CD8-positive, alpha-beta memory T cell (primary cell): ENCODE measurements around the gene EAF1. TPM values are rescaled to one million over a fixed set of nuclear protein-coding genes. Genes with fewer than 3 reads are reported as not detected.
A peak's percentile ranks its signal among the peaks of the same experiment; 100 is the strongest.

Experiments
- CTCF ChIA-PET: fragments of 350-600 bp; sonication (Branson Sonifier 250); formaldehyde crosslinking; loops from one replicate; lab custom pipeline; 2021; ENCODE audit warnings: antibody characterized with exemption; lab: Charles Lee
- POLR2A ChIA-PET: fragments of 350-600 bp; sonication (Branson Sonifier 250); formaldehyde crosslinking; loops from one replicate; lab custom pipeline; 2021; ENCODE audit warnings: antibody characterized with exemption; lab: Charles Lee
- DNase-seq, 5 donors: peaks; one replicate each; pipeline versions ENCODE4 v3.0.0 to v3.0.0-alpha.2; 2020 to 2022; ENCODE audit warnings: mixed read lengths in 1 of 5
- H3K27ac ChIP-seq: one replicate; pipeline ENCODE4 v1.7.0; 2013; ENCODE audit warnings: low read depth, mild to moderate bottlenecking, low read length, moderate library complexity
- H3K27me3 ChIP-seq: 2 replicates; pipeline ENCODE4 v1.7.0; 2013; ENCODE audit warnings: low read length, mild to moderate bottlenecking; ENCODE audit not compliant: insufficient read depth, poor library complexity, severe bottlenecking
- H3K36me3 ChIP-seq: 2 replicates; pipeline ENCODE4 v1.7.0; 2013; ENCODE audit warnings: mild to moderate bottlenecking, low read length, moderate library complexity; ENCODE audit not compliant: insufficient read depth
- H3K4me1 ChIP-seq: 2 replicates; pipeline ENCODE4 v1.7.0; 2013; ENCODE audit warnings: mild to moderate bottlenecking, low read length, moderate library complexity; ENCODE audit not compliant: insufficient read depth
- H3K4me3 ChIP-seq: 2 replicates; pipeline ENCODE4 v1.7.0; 2013; ENCODE audit warnings: mild to moderate bottlenecking, low read length
- H3K9me3 ChIP-seq: 2 replicates; pipeline ENCODE4 v1.7.0; 2013; ENCODE audit warnings: mild to moderate bottlenecking, low read length
- H3K27ac Mint-ChIP-seq, 8 donors: one replicate each; pipeline ENCODE4 v1.8.0; 2020 to 2021; ENCODE audit warnings: mixed read lengths in 8 of 8, mild to moderate bottlenecking in 6 of 8, inconsistent platforms in 3 of 8, moderate library complexity in 3 of 8
- H3K27me3 Mint-ChIP-seq, 2 donors: one replicate each; pipeline ENCODE4 v1.8.0; 2020 to 2021; ENCODE audit warnings: mixed read lengths in 2 of 2, mild to moderate bottlenecking in 1 of 2, moderate library complexity in 1 of 2
- H3K36me3 Mint-ChIP-seq, 3 donors: one replicate each; pipeline ENCODE4 v1.8.0; 2020 to 2021; ENCODE audit warnings: mixed read lengths in 3 of 3, inconsistent platforms in 1 of 3, mild to moderate bottlenecking in 1 of 3
- H3K4me1 Mint-ChIP-seq, 3 donors: one replicate each; pipeline ENCODE4 v1.8.0; 2020 to 2021; ENCODE audit warnings: mixed read lengths in 3 of 3, inconsistent platforms in 1 of 3, mild to moderate bottlenecking in 1 of 3
- H3K4me3 Mint-ChIP-seq, 7 donors: one replicate each; pipeline ENCODE4 v1.8.0; 2020 to 2021; ENCODE audit warnings: mixed read lengths in 7 of 7, mild to moderate bottlenecking in 6 of 7, moderate library complexity in 4 of 7, inconsistent platforms in 2 of 7
- H3K9me3 Mint-ChIP-seq, 5 donors: one replicate each; pipeline ENCODE4 v1.8.0; 2020 to 2022; ENCODE audit warnings: mixed read lengths in 5 of 5, mild to moderate bottlenecking in 3 of 5, moderate library complexity in 2 of 5, inconsistent platforms in 1 of 5
- polyA plus RNA-seq: library from polyadenylated mRNA; unstranded; fragments of 300-500 nt; fragmentation: Illumina TruSeq; gene quantifications from one replicate; pipeline ENCODE4 v1.2.3, GENCODE V29; 2021
- total RNA-seq, 2 experiments: library from RNA; stranded (reverse); gene quantifications; one replicate each; pipeline ENCODE4 v1.2.3, GENCODE V29; 2021

EAF1 gene
- total and polyA plus RNA-seq, 3 experiments from 2014 or later = 21.2 to 26.8 (median 25.8) TPM

- peak overlapping the region in 5 of 8 donors; percentile 18 to 75 (median 37) for H3K27ac Mint-ChIP-seq
- H3K9me3 ChIP-seq = no peaks in the 10 kb centered on the region
- H3K4me3 ChIP-seq = no peak overlapping the region
- no peak overlapping the region for H3K27ac ChIP-seq
- H3K27me3 Mint-ChIP-seq = no peaks in the 10 kb centered on the region
- peaks cover 0 to 13% (median 12%) of the 10 kb centered on the region in 3 donors for H3K36me3 Mint-ChIP-seq
- H3K36me3 ChIP-seq = no peaks in the 10 kb centered on the region
- ChIA-PET CTCF (no interaction called here), POLR2A (no interaction called here)
- H3K9me3 Mint-ChIP-seq = no peaks in the 10 kb centered on the region
- peaks cover 34 to 46% (median 40%) of the 10 kb centered on the region in 3 donors for H3K4me1 Mint-ChIP-seq
- H3K4me1 ChIP-seq = peaks cover 11% of the 10 kb centered on the region
- H3K27me3 ChIP-seq = no peaks in the 10 kb centered on the region
- DNase-seq = no peak
- peak overlapping the region in 2 of 7 donors; percentile 54 to 84 for H3K4me3 Mint-ChIP-seq
Observed at GRCh38 chr3:15462451-15462850, 35.1 kb downstream of the EAF1 start.

- H3K4me3 Mint-ChIP-seq = no peak overlapping the region
- DNase-seq = no peak
- H3K36me3 Mint-ChIP-seq = peaks cover 0 to 10% (median 6%) of the 10 kb centered on the region in 3 donors
- Histone ChIP-seq H3K9me3 (no peaks in the 10 kb centered on the region), H3K27ac (no peak overlapping the region), H3K27me3 (no peaks in the 10 kb centered on the region), H3K4me3 (no peak overlapping the region), H3K4me1 (peaks cover 17% of the 10 kb centered on the region), H3K36me3 (no peaks in the 10 kb centered on the region)
- no peaks in the 10 kb centered on the region for H3K9me3 Mint-ChIP-seq
- CTCF ChIA-PET = interaction anchor here (1.1 to 1.7 kb wide), 4 partner anchors 10 to 94 kb away, joined by 3 to 6 read pairs (median 3); no protein-coding TSS in a partner anchor
- H3K27ac Mint-ChIP-seq = peak overlapping the region in 3 of 8 donors; percentile 14 to 88 (median 77)
- H3K4me1 Mint-ChIP-seq = peaks cover 32 to 46% (median 37%) of the 10 kb centered on the region in 3 donors
- POLR2A ChIA-PET = interaction anchor here (0.6 kb wide), 2 partner anchors 10 to 206 kb away, joined by 3 read pairs; no protein-coding TSS in a partner anchor
- H3K27me3 Mint-ChIP-seq = no peaks in the 10 kb centered on the region
Observed at GRCh38 chr3:15465876-15466585, 38.6 kb downstream of the EAF1 start.

- Histone ChIP-seq H3K4me3 (no peak overlapping the region), H3K9me3 (no peaks in the 10 kb centered on the region), H3K4me1 (peaks cover 9% of the 10 kb centered on the region), H3K36me3 (no peaks in the 10 kb centered on the region), H3K27ac (no peak overlapping the region), H3K27me3 (no peaks in the 10 kb centered on the region)
- no peaks in the 10 kb centered on the region for H3K9me3 Mint-ChIP-seq
- peaks cover 0 to 9% (median 6%) of the 10 kb centered on the region in 3 donors for H3K36me3 Mint-ChIP-seq
- ChIA-PET POLR2A (no interaction called here), CTCF (interaction anchor here (1.2 to 1.7 kb wide), 3 partner anchors 11 to 92 kb away, joined by 3 to 6 read pairs (median 3); no protein-coding TSS in a partner anchor)
- no peaks in the 10 kb centered on the region for H3K27me3 Mint-ChIP-seq
- DNase-seq = peak in 1 of 5 donors; percentile 20
- peaks cover 20 to 37% (median 27%) of the 10 kb centered on the region in 3 donors for H3K4me1 Mint-ChIP-seq
- peak overlapping the region in 6 of 7 donors; percentile 13 to 74 (median 25) for H3K4me3 Mint-ChIP-seq
- H3K27ac Mint-ChIP-seq = peak overlapping the region; percentile 9 to 95 (median 88)
Observed at GRCh38 chr3:15467227-15468181, 40.1 kb downstream of the EAF1 start.

GRCh38 chr3:15470261-15470660 is 42.9 kb downstream of the EAF1 start:
- peaks cover 0 to 3% of the 10 kb centered on the region in 2 donors for H3K27me3 Mint-ChIP-seq
- H3K9me3 ChIP-seq = no peaks in the 10 kb centered on the region
- no peaks in the 10 kb centered on the region for H3K27me3 ChIP-seq
- no peak for DNase-seq
- peaks cover 18 to 27% (median 20%) of the 10 kb centered on the region in 3 donors for H3K4me1 Mint-ChIP-seq
- no peak overlapping the region for H3K4me3 ChIP-seq
- no peak overlapping the region for H3K27ac ChIP-seq
- no peaks in the 10 kb centered on the region for H3K36me3 ChIP-seq
- POLR2A ChIA-PET = no interaction called here
- no peaks in the 10 kb centered on the region for H3K9me3 Mint-ChIP-seq
- CTCF ChIA-PET = no interaction called here
- H3K36me3 Mint-ChIP-seq = peaks cover 0 to 6% (median 4%) of the 10 kb centered on the region in 3 donors
- H3K4me3 Mint-ChIP-seq = peak overlapping the region in 1 of 7 donors; percentile 40
- H3K4me1 ChIP-seq = peaks cover 9% of the 10 kb centered on the region
- peak overlapping the region in 4 of 8 donors; percentile 21 to 79 (median 59) for H3K27ac Mint-ChIP-seq

- Histone ChIP-seq H3K27me3 (no peaks in the 10 kb centered on the region), H3K36me3 (no peaks in the 10 kb centered on the region), H3K27ac (no peak overlapping the region), H3K9me3 (no peaks in the 10 kb centered on the region), H3K4me1 (peaks cover 9% of the 10 kb centered on the region), H3K4me3 (no peak overlapping the region)
- Mint-ChIP-seq H3K36me3 (peaks cover 0 to 4% (median 3%) of the 10 kb centered on the region in 3 donors), H3K27ac (peak overlapping the region in 2 of 8 donors; percentile 79 to 82), H3K4me3 (no peak overlapping the region), H3K4me1 (peaks cover 18 to 27% (median 20%) of the 10 kb centered on the region in 3 donors), H3K9me3 (no peaks in the 10 kb centered on the region), H3K27me3 (peaks cover 0 to 3% of the 10 kb centered on the region in 2 donors)
- no peak for DNase-seq
- ChIA-PET POLR2A (no interaction called here), CTCF (no interaction called here)
Observed at GRCh38 chr3:15470849-15471248, 43.5 kb downstream of the EAF1 start.

- Mint-ChIP-seq H3K27ac (peak overlapping the region in 2 of 8 donors; percentile 57 to 66), H3K9me3 (no peaks in the 10 kb centered on the region)
- CTCF ChIA-PET = no interaction called here
Observed at GRCh38 chr3:15471861-15472260, 44.5 kb downstream of the EAF1 start.

GRCh38 chr3:15475161-15475560 is 47.8 kb downstream of the EAF1 start:
- ChIA-PET CTCF (no interaction called here), POLR2A (no interaction called here)
- no peak overlapping the region for H3K27ac Mint-ChIP-seq
- no peak overlapping the region for H3K4me3 ChIP-seq
- H3K27ac ChIP-seq = no peak overlapping the region
- peaks cover 0 to 10% (median 2%) of the 10 kb centered on the region in 3 donors for H3K4me1 Mint-ChIP-seq
- no peaks in the 10 kb centered on the region for H3K9me3 ChIP-seq
- no peaks in the 10 kb centered on the region for H3K9me3 Mint-ChIP-seq
- DNase-seq = no peak
- H3K27me3 Mint-ChIP-seq = peaks cover 0 to 3% of the 10 kb centered on the region in 2 donors
- no peaks in the 10 kb centered on the region for H3K4me1 ChIP-seq
- peaks cover 0 to 2% (median 0%) of the 10 kb centered on the region in 3 donors for H3K36me3 Mint-ChIP-seq
- H3K4me3 Mint-ChIP-seq = no peak overlapping the region
- H3K36me3 ChIP-seq = no peaks in the 10 kb centered on the region
- H3K27me3 ChIP-seq = no peaks in the 10 kb centered on the region

More at GRCh38 chr3:15471861-15472260, 44.5 kb downstream of the EAF1 start:
- Histone ChIP-seq H3K4me3 (no peak overlapping the region), H3K9me3 (no peaks in the 10 kb centered on the region), H3K4me1 (peaks cover 9% of the 10 kb centered on the region), H3K36me3 (no peaks in the 10 kb centered on the region), H3K27ac (no peak overlapping the region), H3K27me3 (no peaks in the 10 kb centered on the region)
- no peak for DNase-seq
- POLR2A ChIA-PET = no interaction called here
- Mint-ChIP-seq H3K27me3 (peaks cover 0 to 3% of the 10 kb centered on the region in 2 donors), H3K36me3 (peaks cover 0 to 3% (median 0%) of the 10 kb centered on the region in 3 donors), H3K4me3 (no peak overlapping the region), H3K4me1 (peaks cover 15 to 23% (median 16%) of the 10 kb centered on the region in 3 donors)
